NCI-H2227 treated with DMSO at 0.1 percent for 48 hours (cell line): ENCODE measurements around the gene SLC23A3.
A peak's percentile ranks its signal among the peaks of the same experiment; 100 is the strongest.

Experiments
- DNase-seq: peaks from one replicate; lab custom pipeline; 2025; lab: John Stamatoyannopoulos, UW

SLC23A3 gene

DNA sequence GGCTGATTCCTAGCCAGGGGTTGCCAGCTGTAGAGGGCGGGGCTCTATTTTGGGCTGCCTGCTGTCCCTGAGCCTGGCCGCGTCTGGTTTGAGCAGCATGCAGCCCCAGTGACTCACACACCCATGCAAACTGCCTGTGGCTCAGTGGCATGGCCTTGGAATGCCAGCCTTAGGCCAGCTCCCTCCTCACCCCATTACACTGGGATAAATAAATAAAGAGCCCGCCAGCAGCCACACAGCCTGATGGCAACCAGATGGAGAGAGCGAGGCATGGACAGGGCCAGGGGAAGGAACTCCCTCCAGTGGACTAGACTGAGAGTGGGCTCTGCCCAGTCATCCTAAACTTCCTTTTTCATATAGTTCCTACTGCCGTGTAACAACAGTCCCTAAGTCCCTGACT, 27.5 kb downstream of the SLC23A3 start:
- DNase-seq = no peak

DNA sequence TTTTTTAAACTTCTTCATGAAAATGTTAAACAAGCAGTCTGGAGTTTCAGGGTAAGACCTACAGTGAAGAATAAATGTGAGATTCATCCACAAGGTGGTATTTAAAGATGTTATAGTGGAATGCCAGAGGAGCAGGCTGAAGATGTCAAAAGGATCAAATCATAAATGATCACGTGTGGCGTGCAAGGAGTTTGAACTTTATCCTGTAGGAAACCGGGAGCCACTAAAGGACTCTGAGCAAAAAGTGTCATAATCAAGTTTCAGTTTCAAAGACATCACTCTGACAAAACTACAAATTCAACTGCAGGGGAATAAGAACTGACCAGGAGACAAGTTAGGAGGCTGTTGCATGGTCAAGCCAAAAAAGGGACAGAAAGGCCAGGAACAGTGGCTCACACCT, 29.1 kb downstream of the SLC23A3 start:
- DNase-seq = no peak

DNA sequence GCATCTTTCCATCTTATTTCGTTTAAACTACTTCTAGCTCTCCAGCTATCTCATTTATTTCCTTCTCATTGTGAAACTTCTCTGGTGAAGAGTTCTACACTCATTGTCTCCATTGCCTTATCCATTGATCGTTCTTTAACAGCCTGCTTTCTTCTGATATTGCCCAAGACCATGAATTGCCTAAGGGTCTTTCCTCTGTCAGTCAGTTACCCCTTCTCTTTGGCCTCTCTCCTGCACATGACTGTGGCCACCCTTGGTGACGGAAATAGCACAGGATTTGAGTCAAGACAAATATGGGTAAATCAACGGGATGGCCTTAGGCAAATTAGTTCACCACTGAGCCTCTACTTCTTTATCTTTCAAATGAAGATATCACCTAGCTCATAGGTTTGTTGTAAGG, 35.9 kb downstream of the SLC23A3 start:
- DNase-seq = no peak

DNA sequence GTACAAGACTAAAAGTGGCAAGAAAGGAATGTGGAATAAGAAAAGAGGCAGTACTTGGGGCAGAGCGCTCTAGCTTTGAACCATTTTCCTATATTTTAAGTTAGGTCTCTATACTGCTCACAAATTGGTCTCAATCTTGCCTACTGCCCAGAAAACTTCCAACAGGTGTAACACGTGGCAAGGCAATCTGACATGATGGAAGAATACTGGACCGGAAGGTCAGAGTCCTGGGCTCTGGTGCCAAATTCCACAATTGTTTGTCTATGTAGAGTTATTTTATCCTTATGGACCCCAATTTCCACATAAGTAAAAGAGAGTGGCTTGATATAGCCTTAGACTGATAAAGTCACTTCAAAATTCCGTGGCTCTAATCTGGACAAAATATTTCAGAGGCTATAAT, 38.1 kb downstream of the SLC23A3 start:
- DNase-seq = no peak

DNA sequence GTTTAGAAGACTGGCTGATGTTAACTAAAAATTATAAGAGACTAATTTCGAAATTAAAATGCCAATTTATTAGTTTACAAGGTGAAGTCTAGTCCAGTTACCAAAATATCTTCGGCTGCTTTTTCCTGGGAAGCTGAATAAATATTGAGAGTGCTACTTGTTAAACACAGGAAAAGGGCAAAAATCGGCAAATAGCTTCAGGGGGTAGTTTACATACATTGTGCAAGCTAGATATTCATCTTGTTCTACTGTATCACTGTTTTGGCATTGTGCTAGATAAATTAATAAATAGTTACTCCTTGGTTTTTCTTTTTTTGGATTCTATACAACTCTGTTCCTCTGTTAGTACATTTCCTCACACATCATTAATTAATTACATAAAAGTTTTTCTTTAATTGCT, 38.5 kb downstream of the SLC23A3 start:
- no peak for DNase-seq

DNA sequence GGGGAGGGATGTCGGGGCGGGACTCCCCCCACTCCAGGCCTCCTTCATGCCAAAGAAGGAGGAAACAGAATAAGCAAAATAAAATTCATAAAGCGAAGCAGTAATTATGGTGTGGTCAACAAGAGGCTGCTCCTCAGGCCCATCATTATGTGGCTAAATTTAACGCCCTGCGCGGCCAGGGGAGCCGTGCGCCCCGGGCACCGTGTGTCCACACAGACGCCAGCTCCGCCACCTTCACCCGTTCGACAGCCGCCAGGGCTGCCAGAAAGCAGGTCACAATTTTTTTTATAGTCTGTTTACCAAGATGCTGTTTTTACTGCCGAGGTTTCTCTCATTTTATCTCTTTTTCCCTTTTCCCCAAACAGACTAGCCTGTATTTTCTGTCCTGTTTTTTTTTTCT, 40.2 kb downstream of the SLC23A3 start:
- DNase-seq = peak; percentile 37

DNA sequence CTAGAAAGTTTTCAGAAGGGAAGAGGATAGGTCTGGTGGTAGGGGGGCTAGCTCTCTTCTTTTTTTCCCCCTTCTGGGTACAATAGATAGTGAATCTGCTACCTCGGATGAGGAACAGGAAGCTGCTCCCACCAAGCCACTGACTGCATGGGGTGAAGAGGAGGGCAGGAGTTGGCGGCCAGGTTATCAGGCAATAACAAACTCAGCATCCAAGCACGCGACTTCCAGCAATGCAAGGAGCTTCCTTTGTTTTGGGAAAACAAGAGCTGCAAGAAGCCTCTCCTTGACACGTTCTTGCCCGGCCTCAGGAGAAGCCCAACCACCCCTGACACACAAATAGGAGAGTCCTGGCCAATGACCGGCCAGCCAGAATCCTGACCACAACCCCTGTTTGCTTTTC, 41.4 kb downstream of the SLC23A3 start:
- no peak for DNase-seq

DNA sequence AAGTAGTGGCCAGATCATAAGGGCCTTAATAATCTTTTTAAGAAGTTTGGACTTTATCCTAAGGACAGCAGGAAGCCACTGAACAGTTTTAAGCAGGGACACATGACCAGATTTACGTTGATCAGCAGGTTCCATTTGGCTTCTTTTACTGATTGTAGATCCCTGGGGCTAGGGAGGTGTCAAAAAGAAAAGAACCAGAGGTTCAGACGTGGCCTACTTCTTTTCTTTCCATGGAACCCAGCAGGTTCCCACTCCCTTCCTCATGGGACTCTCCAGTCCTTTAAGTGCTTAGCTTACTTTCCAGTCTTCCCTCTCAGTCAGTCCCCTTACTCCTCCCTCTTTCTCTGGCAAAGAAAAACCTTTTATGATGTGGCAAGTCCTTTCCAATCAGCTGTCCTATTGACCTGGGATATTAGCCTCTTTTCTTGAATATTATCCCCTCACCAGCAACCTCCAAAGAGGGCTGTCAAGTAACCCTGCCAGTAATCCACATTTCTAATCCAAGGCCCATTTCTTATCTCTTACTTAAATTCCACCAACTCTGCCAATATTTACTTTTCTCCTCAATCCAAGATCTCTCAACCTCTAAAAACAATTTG, 42.7 kb downstream of the SLC23A3 start:
- DNase-seq = no peak

DNA sequence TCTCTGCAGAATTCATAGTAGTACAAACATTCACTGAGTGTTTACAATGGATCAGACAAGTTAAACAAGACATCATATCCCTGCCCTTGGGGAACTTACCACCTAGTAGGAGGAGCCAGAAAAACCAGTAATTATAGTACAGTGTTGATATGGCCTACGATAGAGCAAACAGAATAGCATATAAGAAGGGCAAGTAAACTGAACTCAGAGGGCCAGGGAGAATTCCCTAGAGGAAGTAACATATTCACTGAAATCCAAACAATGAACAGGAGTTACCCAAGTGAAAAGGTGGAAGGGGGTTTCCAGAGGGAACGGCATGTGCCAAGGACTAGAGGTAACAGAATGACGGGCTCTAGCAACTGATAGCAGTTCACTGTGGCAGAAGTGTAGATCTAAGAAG, 43.3 kb downstream of the SLC23A3 start:
- no peak for DNase-seq

DNA sequence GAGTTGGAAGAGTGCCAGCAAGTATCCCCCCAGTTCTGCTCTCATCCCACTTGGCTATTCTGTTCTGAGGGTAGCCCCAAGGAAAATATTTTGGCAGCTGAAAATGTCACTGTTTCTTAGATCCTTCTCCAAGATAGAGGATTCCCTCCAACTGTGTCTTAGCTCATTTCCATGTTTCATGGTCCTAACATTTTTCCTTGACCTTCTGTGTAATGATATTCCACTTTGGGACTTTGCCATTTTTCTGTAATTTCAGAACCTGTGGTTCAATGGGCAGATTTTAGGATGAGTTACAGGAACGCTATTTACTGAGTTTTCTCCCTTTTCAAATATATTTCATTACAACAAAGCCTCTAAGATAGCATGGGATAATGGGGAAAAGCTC, 44.0 kb downstream of the SLC23A3 start:
- DNase-seq = no peak

DNA sequence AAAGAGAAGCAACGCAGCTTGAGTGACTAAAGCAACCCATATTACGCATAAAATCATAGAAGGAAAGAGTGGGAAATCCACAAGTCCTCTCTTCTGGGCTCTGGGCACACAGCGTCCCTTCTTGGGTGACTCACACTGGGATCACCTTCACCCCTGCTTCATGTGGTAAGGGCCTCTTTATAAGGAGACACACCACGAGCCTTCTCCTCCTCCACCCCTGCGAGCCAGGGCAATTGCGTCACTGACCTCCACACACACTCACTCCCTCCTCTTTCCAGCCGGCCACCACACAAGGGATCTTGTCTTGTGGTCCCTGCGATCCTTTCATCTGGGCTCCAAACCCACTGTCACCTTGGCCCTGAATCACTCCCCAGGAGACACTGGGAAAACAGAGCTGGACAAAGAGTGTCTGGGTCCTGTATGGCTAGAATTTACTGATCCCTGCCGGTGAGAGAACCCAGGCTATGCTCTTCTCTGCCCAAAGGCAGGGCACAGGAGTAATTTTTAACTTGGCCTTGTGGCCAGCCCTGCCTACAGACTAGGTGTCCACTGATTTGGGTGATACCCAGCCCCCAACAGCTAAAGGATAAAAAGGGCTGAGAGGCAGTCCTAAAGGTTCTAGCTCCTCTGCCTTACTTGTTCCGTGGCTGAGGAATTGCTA, 44.5 kb downstream of the SLC23A3 start:
- no peak for DNase-seq

DNA sequence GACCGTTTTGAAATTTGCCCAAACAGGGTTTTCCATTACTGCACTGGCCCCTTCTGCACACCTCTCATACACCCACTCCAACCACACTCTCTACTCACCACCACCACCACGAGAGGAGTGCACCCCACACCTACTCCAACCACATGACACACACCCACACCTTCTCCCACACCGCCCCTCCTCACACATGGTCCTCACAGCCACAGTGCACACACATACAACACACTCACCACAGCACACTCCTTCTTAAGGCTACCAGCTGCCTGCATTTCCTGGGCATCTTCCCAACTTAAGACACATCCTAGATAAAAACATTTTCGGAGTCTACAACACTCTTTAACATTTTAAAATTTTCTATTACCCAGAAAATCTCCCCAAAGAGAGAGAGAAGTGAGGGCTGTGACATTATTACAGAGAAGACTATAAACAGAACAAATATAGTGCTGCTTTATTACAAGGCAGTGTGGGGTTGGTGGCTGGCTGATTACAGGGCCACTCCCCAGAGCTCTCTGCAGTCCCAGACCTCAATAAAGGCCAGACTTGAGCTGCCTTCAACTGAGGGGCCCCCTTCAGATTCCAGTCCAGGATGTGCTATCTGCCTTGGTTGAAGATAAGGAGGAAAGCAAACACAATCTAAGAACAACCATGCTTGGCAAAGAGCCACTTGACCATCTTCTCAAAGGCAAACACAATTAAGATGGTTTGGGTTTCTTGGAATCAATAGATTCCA, 45.3 kb downstream of the SLC23A3 start:
- no peak for DNase-seq

DNA sequence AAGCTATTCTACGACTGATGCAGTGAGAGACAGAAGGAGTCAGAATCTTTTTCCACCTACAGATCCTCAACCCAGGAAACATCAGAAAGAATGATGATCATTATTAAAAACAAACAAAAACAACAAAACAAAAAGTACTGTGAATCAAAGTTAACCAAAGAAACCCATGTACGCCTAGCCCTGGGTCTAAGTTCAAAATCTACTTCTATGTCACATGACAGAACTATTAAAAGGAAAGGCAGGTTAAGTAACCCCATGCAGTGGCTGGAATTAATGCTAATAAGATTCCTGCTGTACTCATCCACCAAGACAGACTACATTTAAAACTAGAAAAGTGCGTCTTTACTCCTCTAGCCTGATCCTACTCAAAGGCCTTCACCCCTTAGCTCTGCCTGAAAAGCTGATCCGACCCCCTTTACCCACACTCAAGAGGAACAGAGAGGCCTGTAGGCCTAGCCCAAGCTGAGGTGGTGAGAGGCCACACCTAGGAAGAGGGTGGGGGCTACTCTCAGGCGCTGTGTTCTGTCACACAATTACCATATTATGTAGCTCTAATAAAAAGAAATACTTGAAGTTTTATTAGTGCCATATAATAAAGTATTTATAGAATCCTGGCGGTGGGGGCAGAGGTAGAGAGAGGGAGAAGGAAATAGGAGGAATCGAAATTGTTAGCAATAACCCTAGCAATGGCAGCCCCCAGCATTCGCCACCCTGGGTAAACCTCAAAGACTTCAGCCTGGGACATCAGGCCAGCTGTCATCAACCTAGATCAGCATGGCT, 46.3 kb downstream of the SLC23A3 start:
- DNase-seq = no peak

DNA sequence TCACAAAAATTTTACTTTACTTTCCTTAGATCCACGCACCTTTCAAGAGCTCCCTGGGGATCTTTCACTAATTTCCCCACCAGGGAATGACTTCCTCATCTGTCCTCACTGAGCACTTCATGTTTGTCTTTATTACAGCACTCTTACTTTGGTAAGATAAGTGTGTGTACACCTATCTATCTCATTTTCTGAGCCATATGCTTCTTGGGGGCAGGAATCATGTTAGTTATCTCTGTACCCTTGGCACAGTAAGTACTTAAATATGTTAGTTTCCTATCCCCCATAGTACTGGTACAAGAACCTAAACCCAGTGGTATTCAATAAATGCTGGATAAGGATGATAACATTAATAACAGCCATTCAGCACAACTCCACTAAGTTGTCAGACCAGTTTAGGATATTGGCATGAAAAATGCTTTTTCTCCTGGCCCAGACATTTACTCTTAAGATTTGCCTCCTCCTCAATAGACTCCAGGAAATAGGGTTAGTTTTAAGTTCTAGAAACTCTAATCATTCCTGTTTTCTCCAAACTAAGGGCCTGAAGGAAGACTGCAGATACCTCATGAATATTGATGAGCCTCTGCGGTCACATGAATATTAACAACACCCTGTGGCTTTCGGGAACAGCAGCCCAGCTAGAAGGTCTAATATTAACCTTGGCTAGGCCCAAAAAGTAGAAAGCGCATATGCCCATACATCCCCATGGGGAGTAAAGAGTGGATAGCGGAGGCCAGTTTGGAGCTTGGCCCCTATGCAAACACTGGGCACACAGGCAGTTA, 47.4 kb downstream of the SLC23A3 start:
- DNase-seq = no peak

DNA sequence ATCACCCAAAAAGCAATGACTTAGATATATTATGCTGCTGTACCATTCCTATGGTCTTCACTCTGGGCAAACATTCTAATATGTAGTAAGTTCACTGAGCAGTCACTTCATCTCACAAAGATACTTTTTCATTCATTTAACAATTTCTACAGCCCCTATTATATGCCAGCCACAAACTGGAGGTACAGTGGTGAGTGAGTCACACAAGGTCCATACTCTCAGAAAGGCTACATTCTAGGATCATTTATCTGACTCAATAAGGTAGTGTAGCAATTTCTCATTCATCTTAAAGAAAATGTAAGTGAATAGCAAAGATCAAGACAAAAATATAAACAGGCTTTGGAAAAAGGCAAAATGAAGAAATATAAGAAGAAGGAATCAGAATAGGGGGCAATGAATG, 49.7 kb downstream of the SLC23A3 start:
- no peak for DNase-seq

DNA sequence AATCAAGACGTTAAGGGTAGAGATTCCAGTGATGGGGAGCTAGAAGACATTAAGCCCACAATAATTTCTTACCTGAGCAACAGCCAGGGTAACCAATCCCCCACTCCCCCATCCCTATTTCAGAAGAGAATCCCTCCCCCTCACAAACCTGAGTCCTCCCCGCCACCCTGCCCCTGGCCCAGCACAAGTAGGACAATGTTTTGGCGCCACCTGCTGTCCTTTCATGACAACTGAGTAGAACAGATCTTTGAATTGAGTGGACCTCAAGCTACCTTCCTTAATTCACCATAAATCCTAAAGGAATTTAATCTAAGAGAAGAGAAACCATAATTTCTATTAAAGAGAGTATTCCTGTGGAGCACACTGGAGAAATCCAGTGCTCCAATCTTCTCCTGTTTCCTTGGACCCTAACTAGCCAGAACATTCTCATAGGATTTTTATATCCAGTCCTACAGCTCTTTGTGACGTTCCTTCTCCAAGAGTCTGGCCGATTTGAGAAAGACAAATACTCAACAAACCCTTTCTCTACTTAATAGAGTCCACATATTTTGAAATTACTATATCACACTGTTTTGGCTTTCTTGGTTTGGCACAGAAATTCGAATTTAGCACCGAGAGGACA, 50.3 kb downstream of the SLC23A3 start:
- DNase-seq = peak; percentile 25

DNA sequence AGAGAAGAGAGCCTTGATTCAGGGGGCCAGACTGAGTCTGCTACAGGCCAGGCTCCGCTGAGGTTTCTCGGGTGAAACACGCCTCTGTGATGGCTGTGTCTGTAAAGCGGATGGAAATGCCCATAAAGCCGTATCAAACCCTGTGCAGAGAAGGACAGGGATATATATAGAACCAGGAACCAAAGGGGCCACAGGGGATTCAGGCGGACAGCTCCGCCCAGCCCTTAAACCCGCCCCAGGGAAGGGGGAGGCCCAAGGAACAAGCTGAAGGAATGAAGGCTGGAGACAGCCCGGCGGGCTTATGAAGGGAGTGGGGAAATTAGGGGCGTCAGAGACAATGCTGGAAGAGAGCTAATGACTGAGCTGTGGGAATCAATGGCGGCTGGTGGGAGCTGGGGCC, 51.3 kb downstream of the SLC23A3 start:
- peak; percentile 6 for DNase-seq

DNA sequence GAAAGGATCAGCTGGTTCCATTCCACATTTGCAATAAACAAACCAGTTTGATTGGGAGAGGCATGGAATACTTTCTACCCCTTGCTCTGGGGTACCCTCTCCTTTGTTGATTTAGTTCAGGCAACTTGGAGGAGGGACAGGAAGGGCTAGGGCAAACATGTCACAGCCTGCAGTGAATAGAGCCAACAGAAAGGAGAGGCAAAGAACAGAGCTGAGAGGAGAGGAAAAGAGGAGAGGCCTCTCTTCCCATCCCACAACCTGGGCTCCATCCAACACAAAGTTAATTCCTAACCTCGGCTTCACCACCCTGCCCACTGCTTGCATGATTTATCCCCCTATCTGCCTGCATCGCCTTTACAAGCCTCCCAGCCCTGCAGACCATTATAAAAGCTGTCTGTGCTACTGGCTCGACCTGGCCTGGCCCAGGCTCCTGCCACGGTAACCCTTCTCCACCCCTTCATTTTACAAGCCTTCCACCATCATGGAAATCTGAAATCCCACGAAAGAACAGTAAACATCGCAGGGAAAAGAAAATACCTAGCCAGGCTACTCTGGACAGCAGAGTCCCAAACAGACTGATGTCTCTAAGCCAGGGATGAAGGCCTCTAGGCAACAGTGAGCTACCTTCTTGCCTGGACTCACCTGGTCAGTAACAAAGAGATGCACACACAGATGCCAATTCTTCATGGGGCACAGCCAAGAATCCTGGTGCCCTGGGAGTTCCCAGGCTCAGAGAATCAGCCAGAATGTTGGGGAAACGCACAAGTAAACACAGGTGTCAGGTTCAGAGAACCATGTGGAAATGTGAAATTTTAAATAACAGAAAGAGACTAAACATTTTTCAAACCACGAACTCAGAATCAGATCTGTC, 52.8 kb downstream of the SLC23A3 start:
- no peak for DNase-seq

DNA sequence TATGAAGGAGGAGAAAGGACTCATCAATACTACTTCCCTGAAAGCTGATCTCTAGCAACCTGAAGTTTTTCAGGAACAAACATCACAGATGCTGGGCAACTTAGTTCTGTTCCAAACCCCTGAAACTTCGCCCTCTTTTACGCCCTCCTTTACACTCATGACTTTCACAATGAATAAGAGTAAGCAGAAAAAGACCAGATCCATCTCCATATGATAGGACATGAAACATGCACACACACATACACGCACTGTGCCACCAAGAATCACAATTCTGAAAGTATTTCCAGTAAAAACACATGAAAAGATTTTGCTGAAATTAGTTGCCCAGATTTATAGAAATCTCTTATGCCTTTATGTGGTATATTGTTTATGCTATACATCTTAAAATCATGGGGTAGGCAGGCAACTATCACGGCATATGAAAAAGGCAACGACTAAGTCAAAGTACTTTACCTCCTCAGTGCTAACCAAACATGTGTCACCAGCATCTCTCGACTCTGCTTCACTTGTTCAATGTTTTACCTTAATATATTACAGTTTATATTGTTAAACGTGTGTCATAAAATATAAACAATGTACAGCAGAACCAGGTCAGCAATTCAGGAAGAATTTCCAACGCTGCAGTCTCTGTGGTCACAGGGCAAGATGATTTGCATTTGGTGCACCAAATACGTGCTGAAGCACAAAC, 57.0 kb downstream of the SLC23A3 start:
- no peak for DNase-seq

DNA sequence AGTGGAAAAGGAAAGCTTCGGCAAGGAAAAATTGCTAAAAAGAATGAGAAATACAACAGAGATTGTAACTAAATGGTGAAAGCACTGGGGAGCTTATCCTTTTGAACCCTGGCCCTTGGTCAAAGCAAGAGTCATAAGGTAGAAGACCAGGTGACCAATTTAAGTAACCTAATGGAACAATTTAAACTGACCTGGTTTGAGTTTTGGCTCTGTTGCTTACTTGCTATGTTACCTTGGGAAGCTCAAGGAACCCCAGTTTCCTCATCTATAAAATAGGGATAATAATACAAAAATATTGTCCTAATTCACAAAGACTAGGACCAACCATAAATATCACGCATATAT, 57.8 kb downstream of the SLC23A3 start:
- DNase-seq = no peak
